Gastrocnemius medialis (tissue), 4 donors: Measurements from ENCODE around the gene FGD5. TPM values are rescaled to one million over a fixed set of nuclear protein-coding genes. Genes with fewer than 3 reads are reported as not detected.

Experiments used
- ATAC-seq, 2 donors: fragments of 150-250 bp; one replicate each; pipeline ENCODE4 v1.9.1; 2016
- DNase-seq, 2 donors: peaks; one replicate each; pipeline ENCODE4 v3.0.0-alpha.2; 2019
- H3K27ac ChIP-seq, 4 donors: fragments of 200-600 bp; sonication (generic); 1 replicate in 1 of 4; 2 replicates in 3 of 4; pipeline ENCODE4 v1.5.1; 2016 to 2018; ENCODE audit warnings: mild to moderate bottlenecking in 2 of 4, moderate library complexity in 1 of 4
- H3K27me3 ChIP-seq, 3 donors: fragments of 200-600 bp; sonication (generic) in 2 of 3; 1 replicate in 1 of 3; 2 replicates in 2 of 3; pipeline versions ENCODE4 v1.5.1 to v1.6.0; 2016 to 2019; ENCODE audit warnings: mild to moderate bottlenecking in 1 of 3, moderate library complexity in 1 of 3
- H3K36me3 ChIP-seq, 2 donors: fragments of 200-600 bp; sonication (generic) in 1 of 2; one replicate each; pipeline ENCODE4 v1.5.1; 2017 to 2018
- H3K4me1 ChIP-seq, 2 donors: fragments of 200-600 bp; sonication (generic) in 1 of 2; one replicate each; pipeline ENCODE4 v1.5.1; 2016 to 2017; ENCODE audit warnings: mild to moderate bottlenecking in 2 of 2
- H3K4me3 ChIP-seq, 4 donors: fragments of 200-600 bp; sonication (generic) in 3 of 4; 1 replicate in 1 of 4; 2 replicates in 3 of 4; pipeline ENCODE4 v1.5.1; 2016 to 2019; ENCODE audit warnings: mild to moderate bottlenecking in 2 of 4
- H3K9me3 ChIP-seq, 3 donors: fragments of 200-600 bp; sonication (generic) in 2 of 3; 1 replicate in 1 of 3; 2 replicates in 2 of 3; pipeline ENCODE4 v1.5.1; 2016 to 2019
- POLR2A ChIP-seq, 2 donors: fragments of 450-650 bp; IDR thresholded peaks; one replicate each; pipeline ENCODE4 v1.6.1; 2017; ENCODE audit warnings: antibody characterized with exemption in 2 of 2, mild to moderate bottlenecking in 2 of 2, moderate library complexity in 2 of 2
- in situ Hi-C, 4 donors: fragments of 200-750 bp; cut with MboI; loops; one replicate each; pipeline versions ENCODE4 v1.15.0 to v1.8.0; 2017; ENCODE audit warnings: low sequenced_read_pairs in 4 of 4
- intact Hi-C: fragments of 100-400 bp; cut with DNase I; formaldehyde crosslinking; loops from one replicate; pipeline ENCODE4 v1.15.1; 2023; ENCODE audit warnings: low total_unique reads
- total RNA-seq, 4 donors: library from RNA; depleted of rRNA; stranded (reverse); fragments of >200 nt; gene quantifications; one replicate each; pipeline versions ENCODE4 v1.1.0 to v1.2.3, GENCODE V29; 2016
- TF ChIP-seq, protein P1 (sequence below), 5 experiments: fragments of 450-650 bp in 3 of 5; fragments of 200-600 bp in 2 of 5; sonication (generic) in 2 of 5; IDR thresholded peaks in 4 of 5; conservative IDR thresholded peaks in 1 of 5; 1 replicate in 4 of 5; 2 replicates in 1 of 5; pipeline ENCODE4 v1.5.1; 2016 to 2019; ENCODE audit warnings: antibody characterized with exemption in 5 of 5, mild to moderate bottlenecking in 3 of 5, moderate library complexity in 3 of 5

Gene FGD5
- total RNA-seq, 4 donors from 2014 or later, result 4.4 to 8.4 (median 5.2) TPM

DNA sequence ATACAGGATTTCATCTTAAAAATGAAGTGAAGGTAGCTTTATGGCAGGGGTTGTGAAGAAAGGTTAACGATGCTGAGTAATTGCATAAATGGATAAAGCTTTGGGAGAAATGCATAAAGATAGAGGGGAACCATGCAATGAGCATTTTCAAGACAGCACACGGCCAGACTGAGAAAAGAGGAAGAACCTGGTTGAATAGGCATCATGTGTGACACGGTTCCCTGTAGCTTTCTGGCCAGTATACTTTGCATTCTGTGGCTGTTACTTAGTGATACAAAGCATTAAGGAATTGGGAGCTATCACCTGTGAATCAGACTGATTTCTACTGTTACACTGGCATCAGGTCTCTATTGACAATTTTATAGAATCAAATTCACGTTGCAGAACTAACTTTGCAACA is 161.9 kb downstream of the FGD5 start:
- TF ChIP-seq, protein P1, sequence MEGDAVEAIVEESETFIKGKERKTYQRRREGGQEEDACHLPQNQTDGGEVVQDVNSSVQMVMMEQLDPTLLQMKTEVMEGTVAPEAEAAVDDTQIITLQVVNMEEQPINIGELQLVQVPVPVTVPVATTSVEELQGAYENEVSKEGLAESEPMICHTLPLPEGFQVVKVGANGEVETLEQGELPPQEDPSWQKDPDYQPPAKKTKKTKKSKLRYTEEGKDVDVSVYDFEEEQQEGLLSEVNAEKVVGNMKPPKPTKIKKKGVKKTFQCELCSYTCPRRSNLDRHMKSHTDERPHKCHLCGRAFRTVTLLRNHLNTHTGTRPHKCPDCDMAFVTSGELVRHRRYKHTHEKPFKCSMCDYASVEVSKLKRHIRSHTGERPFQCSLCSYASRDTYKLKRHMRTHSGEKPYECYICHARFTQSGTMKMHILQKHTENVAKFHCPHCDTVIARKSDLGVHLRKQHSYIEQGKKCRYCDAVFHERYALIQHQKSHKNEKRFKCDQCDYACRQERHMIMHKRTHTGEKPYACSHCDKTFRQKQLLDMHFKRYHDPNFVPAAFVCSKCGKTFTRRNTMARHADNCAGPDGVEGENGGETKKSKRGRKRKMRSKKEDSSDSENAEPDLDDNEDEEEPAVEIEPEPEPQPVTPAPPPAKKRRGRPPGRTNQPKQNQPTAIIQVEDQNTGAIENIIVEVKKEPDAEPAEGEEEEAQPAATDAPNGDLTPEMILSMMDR (IDR thresholded peaks at IDR 0.05 in 4 of 5, conservative IDR thresholded peaks at IDR 0.05 in 1 of 5), result no peak
- no peak for TF ChIP-seq POLR2A (IDR thresholded peaks at IDR 0.05)
- peaks cover 6 to 17% of the 10 kb centered on the region in 2 donors for H3K4me1 ChIP-seq
- H3K27ac ChIP-seq, result no peak overlapping the region

More for the DNA sequence above, 161.9 kb downstream of the FGD5 start:
- H3K27me3 ChIP-seq, result no peaks in the 10 kb centered on the region
- ATAC-seq, result no peak
- no peaks in the 10 kb centered on the region for H3K9me3 ChIP-seq
- no peak for DNase-seq
- H3K4me3 ChIP-seq, result no peak overlapping the region
- H3K36me3 ChIP-seq, result no peaks in the 10 kb centered on the region
- intact Hi-C loops, result no loop called here
- in situ Hi-C loops, result no loop called here

Other genes with a start within 250 kb of the FGD5 start
- gene CCDC174, start 167.2 kb upstream of the FGD5 start, total RNA-seq, result 10 to 100 TPM; 11.1 to 22.2 (median 14.8) TPM
- gene C3orf20, start 143.8 kb upstream of the FGD5 start, total RNA-seq, result under 1 TPM in 2 of 4 donors, not detected in 2; 0.11 to 0.46 TPM
- 10 to 100 TPM; 26.0 to 45.5 (median 33.2) TPM for gene NR2C2, start 128.6 kb downstream of the FGD5 start, total RNA-seq
- 10 to 100 TPM; 71.4 to 88.6 (median 73.9) TPM for gene MRPS25, start 246.4 kb downstream of the FGD5 start, total RNA-seq